ENCODE data around the gene GPAT3.

Gene GPAT3

GRCh38 chr4:83651846-83652245 is 115.9 kb downstream of the GPAT3 start:
- no peak for DNase-seq
